PFSK-1 (cell line): ENCODE measurements around the gene DCTN3.
A peak's percentile ranks its signal among the peaks of the same experiment; 100 is the strongest.

ENCODE experiments used
- FOXP2 ChIP-seq: optimal IDR thresholded peaks from 2 replicates; pipeline ENCODE3; 2011; ENCODE audit warnings: borderline replicate concordance, control low read depth, inconsistent platforms; ENCODE audit not compliant: insufficient read depth; ENCODE audit errors: extremely low read length, extremely low read depth
- POLR2AphosphoS5 ChIP-seq: IDR thresholded peaks from 2 replicates; pipeline ENCODE4 v1.6.1; 2012; ENCODE audit warnings: low read depth, mild to moderate bottlenecking, control low read depth, low read length, moderate library complexity
- SIN3A ChIP-seq: IDR thresholded peaks from 2 replicates; pipeline ENCODE4 v1.6.1; 2012; ENCODE audit warnings: mild to moderate bottlenecking, low read length, moderate library complexity, borderline replicate concordance; ENCODE audit not compliant: insufficient read depth
- TAF1 ChIP-seq: IDR thresholded peaks from 2 replicates; pipeline ENCODE4 v1.6.1; 2012; ENCODE audit warnings: low read length, control low read depth, borderline replicate concordance; ENCODE audit not compliant: insufficient read depth
- TF ChIP-seq, protein P1 (sequence below), 2 experiments: IDR thresholded peaks; 2 replicates each; pipeline versions ENCODE4 v1.6.1 to v1.8.0; 2011 to 2012; ENCODE audit warnings: low read depth in 2 of 2, low read length in 2 of 2, control low read depth in 1 of 2, inconsistent platforms in 1 of 2, mild to moderate bottlenecking in 1 of 2, moderate library complexity in 1 of 2; ENCODE audit not compliant: insufficient read depth in 1 of 2

Gene DCTN3

DNA sequence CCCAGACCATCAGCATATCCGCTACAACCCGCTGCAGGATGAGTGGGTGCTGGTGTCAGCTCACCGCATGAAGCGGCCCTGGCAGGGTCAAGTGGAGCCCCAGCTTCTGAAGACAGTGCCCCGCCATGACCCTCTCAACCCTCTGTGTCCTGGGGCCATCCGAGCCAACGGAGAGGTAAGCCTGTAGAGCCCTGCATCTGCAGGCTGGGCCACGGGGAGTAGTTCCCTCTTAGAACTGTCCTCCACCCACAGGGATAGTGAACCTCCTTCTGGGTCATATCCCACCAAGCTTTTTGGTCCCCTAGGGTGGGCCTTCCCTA lies 26.7 kb upstream of the DCTN3 start:
- TF ChIP-seq SIN3A (no peak), FOXP2 (no peak)
- TF ChIP-seq, protein P1, sequence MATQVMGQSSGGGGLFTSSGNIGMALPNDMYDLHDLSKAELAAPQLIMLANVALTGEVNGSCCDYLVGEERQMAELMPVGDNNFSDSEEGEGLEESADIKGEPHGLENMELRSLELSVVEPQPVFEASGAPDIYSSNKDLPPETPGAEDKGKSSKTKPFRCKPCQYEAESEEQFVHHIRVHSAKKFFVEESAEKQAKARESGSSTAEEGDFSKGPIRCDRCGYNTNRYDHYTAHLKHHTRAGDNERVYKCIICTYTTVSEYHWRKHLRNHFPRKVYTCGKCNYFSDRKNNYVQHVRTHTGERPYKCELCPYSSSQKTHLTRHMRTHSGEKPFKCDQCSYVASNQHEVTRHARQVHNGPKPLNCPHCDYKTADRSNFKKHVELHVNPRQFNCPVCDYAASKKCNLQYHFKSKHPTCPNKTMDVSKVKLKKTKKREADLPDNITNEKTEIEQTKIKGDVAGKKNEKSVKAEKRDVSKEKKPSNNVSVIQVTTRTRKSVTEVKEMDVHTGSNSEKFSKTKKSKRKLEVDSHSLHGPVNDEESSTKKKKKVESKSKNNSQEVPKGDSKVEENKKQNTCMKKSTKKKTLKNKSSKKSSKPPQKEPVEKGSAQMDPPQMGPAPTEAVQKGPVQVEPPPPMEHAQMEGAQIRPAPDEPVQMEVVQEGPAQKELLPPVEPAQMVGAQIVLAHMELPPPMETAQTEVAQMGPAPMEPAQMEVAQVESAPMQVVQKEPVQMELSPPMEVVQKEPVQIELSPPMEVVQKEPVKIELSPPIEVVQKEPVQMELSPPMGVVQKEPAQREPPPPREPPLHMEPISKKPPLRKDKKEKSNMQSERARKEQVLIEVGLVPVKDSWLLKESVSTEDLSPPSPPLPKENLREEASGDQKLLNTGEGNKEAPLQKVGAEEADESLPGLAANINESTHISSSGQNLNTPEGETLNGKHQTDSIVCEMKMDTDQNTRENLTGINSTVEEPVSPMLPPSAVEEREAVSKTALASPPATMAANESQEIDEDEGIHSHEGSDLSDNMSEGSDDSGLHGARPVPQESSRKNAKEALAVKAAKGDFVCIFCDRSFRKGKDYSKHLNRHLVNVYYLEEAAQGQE (IDR thresholded peaks at IDR 0.05; ENCODE audit: insufficient read depth in 1 of 2, low read depth in 2 of 2, low read length in 2 of 2): no peak

DNA sequence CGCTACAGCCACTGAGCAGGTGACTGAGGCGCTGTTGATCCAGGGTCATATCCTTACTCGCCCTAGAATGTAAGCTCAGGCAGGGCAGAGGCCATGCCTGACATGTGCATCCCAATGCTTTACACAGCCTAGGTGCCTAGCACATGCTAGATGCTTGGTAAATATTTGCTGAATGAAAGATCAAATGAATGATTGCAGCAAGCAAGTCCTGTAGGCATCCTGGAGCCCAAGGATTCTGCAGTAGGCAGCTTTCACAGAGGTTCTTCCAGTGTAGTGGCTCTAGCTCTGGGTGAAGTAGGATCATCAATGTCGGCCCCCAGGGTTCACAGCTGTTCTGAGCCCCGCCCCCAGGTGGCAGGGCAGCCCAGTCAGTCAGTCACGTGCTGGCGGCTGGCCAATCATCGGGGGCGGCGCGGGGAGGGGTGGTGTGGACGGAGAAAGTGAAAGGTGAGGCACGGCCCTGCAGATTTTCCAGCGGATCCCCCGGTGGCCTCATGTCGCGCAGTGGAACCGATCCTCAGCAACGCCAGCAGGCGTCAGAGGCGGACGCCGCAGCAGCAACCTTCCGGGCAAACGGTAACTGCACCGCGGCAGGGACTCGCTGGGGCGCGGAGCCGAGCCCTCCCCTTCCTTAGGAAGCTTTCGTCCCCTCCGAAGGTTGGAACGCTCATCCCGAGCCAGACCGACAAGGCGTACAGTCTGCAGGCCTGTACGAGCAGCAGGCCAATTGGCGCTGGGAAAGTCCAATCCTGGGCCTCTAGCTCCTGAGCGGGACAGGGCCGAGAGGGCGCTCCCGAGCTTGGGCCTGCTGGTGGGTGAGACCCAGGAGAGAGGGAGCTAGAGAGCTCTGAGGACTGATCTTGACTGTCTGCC lies 26.2 kb upstream of the DCTN3 start, which contains the start of gene GALT:
Gene GALT, plus strand, starts transcription at position 465 of the 873 bp plus-strand sequence. Its CDS starts 30 bp downstream, at position 495.
- TF ChIP-seq POLR2AphosphoS5 (peak; percentile 86), SIN3A (peak; percentile 23; the same call in 1 of the 2 replicates), TAF1 (no peak; the same call in none of the 2 replicates), FOXP2 (peak; percentile 16)
- TF ChIP-seq, protein P1 (IDR thresholded peaks at IDR 0.05; ENCODE audit: insufficient read depth in 1 of 2, low read depth in 2 of 2, low read length in 2 of 2): no peak

DNA sequence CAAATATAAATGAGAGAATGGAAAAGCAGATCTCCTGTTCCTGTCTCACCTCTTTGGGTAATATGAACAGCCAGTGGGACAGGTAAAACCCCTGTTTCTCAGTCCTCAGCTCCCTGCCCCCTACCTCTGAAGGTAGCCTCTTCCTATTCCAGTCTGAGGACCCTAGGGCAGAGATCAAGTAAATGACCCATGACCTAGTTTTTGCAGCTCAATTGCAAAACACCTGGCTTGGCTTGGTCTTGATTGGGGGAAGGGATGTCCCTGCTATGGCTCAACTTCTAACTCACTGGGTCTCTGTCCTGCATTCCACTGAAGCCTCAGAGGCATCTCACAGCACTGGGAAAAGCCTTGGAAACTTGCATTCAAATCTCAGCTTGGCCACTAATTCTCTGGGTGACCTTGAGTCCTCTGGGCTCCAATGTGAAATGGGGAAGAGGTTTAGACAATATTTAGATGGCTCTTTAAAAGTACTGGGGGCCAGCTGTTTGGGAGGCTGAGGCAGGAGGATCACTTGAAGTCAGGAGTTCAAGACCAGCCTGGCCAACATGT lies 24.5 kb upstream of the DCTN3 start:
- TF ChIP-seq SIN3A (no peak), FOXP2 (no peak), TAF1 (no peak), POLR2AphosphoS5 (no peak)
- TF ChIP-seq, protein P1 (IDR thresholded peaks at IDR 0.05; ENCODE audit: insufficient read depth in 1 of 2, low read depth in 2 of 2, low read length in 2 of 2): no peak

DNA sequence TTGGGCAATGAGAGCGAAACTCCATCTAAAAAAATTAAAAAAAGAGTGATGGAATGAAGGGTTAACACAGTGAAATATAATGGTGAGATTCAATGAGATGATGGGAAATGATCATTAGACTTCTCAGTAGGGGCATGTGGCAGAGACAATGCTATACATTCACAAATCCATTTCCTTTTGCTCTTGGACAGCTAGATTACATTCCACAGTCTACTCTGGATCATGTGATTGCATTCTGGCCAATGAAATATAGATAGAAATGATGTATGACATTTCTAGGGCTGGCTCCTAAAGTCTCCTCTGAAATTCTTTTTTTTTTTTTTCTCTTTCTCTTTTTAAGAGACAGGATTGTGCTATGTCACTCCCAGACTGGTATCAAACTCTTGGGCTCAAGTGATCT lies 22.4 kb upstream of the DCTN3 start:
- TF ChIP-seq, protein P1 (IDR thresholded peaks at IDR 0.05; ENCODE audit: insufficient read depth in 1 of 2, low read depth in 2 of 2, low read length in 2 of 2): no peak
- TF ChIP-seq TAF1 (no peak), FOXP2 (no peak), SIN3A (no peak), POLR2AphosphoS5 (no peak)
